SH-SY5Y (cell line): Measurements from ENCODE around the gene PROCR.
A peak's percentile ranks its signal among the peaks of the same experiment; 100 is the strongest.

Experiments
- GATA2 ChIP-seq: IDR thresholded peaks from 2 replicates; pipeline ENCODE4 v1.6.1; 2011; ENCODE audit warnings: mild to moderate bottlenecking, low read depth, low read length
- GATA3 ChIP-seq: IDR thresholded peaks from 2 replicates; pipeline ENCODE4 v1.6.1; 2011; ENCODE audit warnings: low read depth, mild to moderate bottlenecking, low read length, moderate library complexity

PROCR gene

DNA sequence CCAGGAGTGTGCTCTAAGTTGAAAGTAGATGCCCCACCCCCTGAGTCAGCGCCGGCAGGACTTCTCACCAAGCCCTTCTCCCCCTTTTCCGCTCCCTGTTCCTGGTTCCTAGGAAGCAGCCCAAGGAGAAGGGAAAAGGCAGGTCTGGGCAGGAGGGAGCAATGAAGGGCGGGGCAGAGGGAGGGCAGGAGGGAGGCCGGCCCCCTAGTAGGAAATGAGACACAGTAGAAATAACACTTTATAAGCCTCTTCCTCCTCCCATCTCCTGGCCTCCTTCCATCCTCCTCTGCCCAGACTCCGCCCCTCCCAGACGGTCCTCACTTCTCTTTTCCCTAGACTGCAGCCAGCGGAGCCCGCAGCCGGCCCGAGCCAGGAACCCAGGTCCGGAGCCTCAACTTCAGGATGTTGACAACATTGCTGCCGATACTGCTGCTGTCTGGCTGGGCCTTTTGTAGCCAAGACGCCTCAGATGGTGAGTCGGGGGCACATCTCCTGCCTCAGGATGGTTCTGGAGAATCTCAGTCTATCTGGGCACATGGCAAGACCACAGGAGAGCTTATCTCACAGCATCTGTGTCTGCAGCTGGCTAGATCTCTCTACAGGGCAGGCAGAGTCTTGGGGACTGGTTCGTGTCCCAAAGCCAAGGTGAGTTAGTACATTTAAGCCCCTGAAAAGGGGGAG is at the start of gene PROCR:
Gene PROCR (plus strand): TSS at position 320 of the 681 bp plus-strand sequence. CDS start 83 bp downstream, at position 403.
- TF ChIP-seq GATA2 (peak; percentile 44; the same call in 1 of the 2 replicates), GATA3 (no peak)

DNA sequence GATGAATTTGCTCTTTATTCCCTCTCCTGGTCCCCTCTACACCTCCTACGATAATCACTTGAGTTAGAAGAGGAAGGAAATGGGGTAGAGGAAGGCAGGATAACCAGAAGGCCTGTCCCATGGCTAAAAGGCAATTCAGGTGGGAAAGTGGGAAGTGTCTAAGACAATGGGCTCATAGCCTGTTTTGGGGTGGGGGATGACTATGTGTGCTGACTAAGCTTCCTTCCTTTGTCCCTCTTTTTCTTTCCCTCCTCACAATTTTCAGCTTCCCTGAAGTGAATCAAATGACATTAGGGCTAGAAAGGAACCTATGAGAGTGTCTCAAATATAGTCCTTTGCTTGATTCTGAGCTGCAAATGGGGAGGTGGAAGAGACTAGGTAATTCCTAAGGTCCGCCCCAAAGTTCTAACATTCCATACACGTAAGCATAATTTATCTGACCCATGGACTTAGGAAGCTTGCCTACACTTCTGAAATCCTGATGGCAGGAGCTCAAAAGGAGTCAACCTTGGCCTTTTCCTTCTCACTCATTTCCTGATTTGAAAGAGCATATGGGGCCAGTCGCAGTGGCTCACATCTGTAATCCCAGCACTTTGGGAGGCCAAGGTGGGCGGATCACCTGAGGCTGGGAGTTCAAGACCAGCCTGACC is 49.0 kb upstream of the PROCR start:
- TF ChIP-seq GATA3 (no peak), GATA2 (no peak)

DNA sequence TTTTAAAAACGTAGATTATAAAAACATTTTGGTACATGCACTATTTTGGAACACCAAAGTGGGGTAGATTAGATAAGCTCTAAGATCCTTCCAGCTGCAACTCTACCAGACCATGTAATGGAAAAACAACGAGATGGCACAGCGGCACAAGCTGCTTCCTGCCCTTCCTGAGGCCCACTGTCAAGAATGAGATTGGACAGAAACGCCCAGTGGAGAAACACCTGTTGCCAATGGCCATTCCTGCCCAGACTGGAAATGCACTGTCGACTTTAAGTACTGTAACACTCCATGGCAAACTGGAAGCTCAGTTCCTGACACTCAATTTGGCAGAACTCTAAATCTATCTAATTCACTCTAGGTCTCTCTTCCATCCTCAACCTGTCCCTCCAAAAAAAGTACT is 46.1 kb upstream of the PROCR start:
- TF ChIP-seq GATA2 (no peak), GATA3 (no peak)

DNA sequence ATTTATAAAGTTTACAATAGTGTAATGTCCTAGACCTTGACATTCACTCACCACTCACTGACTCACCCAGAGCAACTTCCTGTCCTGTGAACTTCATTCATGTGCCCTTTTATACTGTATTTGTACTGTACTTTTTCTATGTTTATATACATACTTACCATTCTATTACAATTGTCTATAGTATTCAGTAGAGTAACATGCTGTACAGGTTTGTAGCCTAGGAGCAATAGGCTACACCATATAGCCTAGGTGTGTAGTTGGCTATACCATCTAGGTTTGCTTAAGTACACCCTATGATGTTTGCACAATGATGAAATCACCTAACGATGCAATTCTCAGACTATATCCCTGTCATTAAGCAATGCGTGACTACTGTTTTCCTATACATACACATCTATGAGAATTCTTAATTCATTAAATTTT is 42.2 kb upstream of the PROCR start:
- TF ChIP-seq GATA2 (no peak), GATA3 (no peak)

DNA sequence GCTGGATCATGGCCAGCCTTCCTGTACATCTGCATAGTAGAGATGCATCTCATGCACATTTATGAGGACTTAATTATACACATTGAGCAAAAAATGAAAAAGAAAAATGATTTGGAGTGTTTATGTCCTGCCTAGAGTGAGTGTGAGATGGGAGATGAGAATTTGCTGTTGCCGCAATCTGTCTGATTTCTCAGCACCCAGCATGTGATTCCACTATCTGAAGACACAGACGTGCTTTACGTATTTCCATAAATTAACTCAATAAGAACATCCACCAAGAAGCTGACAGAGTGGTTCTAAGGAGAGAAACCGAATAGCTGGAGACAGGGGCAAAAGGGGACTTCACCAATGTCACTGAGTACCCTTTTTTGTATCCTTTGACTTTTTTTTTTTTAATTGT is 39.9 kb upstream of the PROCR start:
- TF ChIP-seq GATA3, result no peak
- no peak for TF ChIP-seq GATA2

DNA sequence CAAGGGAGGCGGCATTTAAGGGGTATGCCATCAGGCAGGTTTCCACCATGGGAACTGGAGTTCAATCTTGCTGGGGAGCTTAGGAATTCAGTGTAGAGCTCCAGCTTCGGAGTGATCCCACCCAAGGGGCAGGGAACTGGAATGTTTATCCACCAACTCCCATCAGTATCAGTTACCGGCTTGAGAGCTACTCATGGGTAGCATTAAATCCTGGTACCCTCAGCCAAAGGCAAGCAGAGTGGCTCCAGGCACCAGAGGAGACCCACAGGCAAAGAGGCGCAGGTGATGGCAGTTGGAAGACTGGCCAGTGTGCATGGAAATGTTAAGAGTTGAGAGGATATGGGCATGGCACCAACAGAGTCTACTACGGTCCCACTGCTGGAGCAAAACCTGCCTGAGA is 38.8 kb upstream of the PROCR start:
- TF ChIP-seq GATA2, result no peak
- no peak for TF ChIP-seq GATA3

DNA sequence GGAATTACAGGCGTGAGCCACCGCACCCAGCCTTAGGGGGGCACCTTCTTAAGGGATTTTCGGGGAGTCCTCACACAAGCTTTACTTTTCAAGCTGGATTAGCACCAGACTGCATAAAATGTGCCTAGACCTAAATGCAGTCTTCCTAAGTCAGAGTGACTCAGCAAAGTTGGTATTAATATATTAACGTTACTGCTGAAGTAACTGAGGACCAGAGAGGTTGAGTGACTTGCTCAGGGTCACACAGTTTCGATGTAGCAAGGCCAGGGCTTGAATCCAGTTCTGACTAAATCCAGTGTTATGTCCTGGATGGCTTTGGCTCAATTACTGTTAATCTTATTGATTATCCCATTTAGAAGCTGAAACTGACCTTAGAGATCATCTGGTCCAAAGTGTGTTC is 38.1 kb upstream of the PROCR start:
- TF ChIP-seq GATA3 (no peak), GATA2 (no peak)

- TF ChIP-seq GATA3 (no peak), GATA2 (no peak)
These were observed 37.4 kb upstream of the PROCR start for GRCh38 chr20:35134472-35134871.

DNA sequence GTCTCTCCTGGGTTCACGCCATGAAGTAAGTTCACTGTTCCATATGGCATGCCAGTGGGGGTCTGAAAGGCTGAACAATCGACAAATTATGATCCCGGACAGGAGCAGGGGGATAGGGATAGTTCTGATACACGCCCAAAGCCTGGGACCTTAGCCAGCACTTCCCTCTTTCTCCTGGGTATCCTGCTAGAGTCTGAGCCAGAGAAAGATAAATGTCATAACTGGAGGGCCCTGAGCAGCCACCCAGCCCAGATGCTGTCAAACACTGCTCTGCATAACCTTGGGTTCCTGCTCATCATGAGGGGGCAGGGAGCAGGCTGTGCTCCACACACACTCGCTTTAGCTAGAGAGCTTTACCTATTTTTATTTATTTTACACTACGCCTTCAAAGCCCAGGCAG is 37.0 kb upstream of the PROCR start:
- TF ChIP-seq GATA3 (no peak), GATA2 (no peak)

GRCh38 chr20:35135867-35136586 is 35.8 kb upstream of the PROCR start:
- TF ChIP-seq GATA3, result no peak

- TF ChIP-seq GATA3 (no peak), GATA2 (no peak)
These were observed 27.2 kb upstream of the PROCR start for GRCh38 chr20:35144694-35145093.

DNA sequence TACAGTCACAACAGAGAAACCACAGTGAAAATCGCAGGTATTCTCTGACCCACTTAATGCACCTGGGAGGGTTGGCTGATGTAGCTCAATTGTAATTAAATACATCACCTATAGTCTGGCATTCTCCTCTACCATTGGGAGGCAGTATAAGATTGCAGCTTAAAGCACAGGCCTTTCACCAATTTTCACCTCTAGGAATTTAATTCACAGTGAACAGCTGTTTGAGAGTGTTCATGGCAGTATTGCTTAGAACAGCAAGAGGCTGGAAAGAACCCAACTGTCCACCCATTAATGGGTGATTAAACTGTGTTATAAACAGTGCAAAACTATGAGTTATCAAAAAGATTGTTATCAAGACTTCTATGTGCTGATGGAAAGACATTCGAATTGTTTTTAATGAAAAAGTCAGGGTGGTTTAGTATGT is 26.7 kb upstream of the PROCR start:
- 0 out of 2 replicates have a peak, but pooled peaks have one; percentile 22 for TF ChIP-seq GATA3
- TF ChIP-seq GATA2, result no peak

- TF ChIP-seq GATA3 (no peak), GATA2 (no peak)
These were observed 25.5 kb upstream of the PROCR start for GRCh38 chr20:35146299-35146919.

GRCh38 chr20:35146920-35147574 is 24.8 kb upstream of the PROCR start, which contains the start of gene EDEM2:
Gene EDEM2 (minus strand): TSS chr20:35147336. CDS start chr20:35147258, 78 bp downstream.
- TF ChIP-seq GATA2 (no peak), GATA3 (no peak)
